NCI-H2196 treated with DMSO at 0.1 percent for 48 hours (cell line): ENCODE data around the gene WWTR1.

Source experiments
- DNase-seq: peaks from one replicate; lab custom pipeline; 2025; ENCODE audit not compliant: unreplicated experiment; lab: John Stamatoyannopoulos, UW

WWTR1 gene

GRCh38 chr3:149474250-149474817, 183.5 kb downstream of the WWTR1 start, which contains the start of gene TM4SF4:
Gene TM4SF4, plus strand, starts transcription at chr3:149474697. Its CDS starts 181 bp downstream, at chr3:149474878.
- no peak for DNase-seq

- DNase-seq = peak; percentile 14
These were observed 184.2 kb downstream of the WWTR1 start for GRCh38 chr3:149473357-149474249.

DNA sequence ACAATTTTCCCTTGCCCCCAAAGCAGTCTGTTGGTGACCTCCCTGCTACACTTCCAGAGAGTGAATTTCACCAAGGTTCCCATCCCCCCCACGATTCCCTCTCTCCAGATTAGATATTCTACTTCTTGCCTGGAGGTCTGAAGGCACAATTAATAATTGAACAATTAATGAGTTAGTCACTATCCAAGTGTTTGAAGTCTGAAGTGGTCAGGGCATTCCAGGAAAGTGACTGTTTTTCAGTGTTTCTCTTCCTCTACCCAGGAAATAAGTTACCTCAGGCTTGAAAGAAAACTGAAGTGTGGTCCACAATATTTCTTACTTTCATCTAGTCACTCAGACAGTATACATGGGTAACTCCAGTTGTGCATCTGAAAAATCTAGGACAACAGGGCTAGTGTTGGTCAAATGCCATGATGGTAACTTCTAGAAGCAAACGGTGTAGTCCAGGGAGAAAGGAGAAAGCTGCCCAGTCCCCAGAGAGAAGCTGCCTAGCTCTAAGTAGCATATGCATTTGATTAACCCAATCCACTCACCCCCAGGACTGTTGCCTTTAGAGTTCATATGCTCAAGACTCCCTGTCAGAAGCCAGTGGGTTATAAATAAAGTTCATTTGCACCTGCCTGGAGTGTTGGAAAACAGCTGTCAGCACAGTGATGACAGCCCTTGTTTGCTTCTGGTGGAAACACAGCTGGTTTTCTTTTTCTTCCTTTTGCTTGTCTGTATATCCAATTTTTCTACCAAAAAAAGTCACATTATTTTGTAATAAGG, 185.6 kb downstream of the WWTR1 start:
- DNase-seq = no peak

DNA sequence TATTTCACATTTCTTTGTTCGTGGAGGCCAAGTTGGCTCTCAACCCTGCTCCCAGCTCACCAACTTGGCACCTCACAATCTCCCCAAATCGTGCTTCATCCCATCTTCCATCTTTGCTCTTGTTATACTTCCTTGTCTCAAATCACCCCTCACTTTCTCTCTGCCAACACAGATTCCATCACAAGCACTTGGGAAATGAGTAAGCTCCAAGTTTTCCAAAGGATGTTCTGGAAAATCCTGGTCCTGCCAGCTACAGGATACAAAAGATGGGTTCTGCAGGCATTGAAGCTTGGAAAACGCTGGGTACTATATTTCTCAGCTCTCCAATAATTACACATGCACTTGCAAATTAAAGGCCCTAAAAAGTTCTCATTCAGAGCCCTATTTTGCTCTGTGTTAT, 187.4 kb downstream of the WWTR1 start:
- no peak for DNase-seq

- DNase-seq = no peak
These were observed 189.2 kb downstream of the WWTR1 start for GRCh38 chr3:149468504-149469212.
